C4-2B (cell line): Measurements from ENCODE around the gene STT3B.

ENCODE experiments used
- H3K27ac ChIP-seq: fragments of 450-650 bp; 2 replicates; pipeline ENCODE4 v1.5.1; 2017
- ZFX ChIP-seq: fragments of 450-650 bp; IDR thresholded peaks from 2 replicates; pipeline ENCODE4 v1.6.1; 2017
- TF ChIP-seq, protein P1 (sequence below): fragments of 450-650 bp; conservative IDR thresholded peaks from 2 replicates; pipeline ENCODE4 v1.5.1; 2017; ENCODE audit warnings: mild to moderate bottlenecking

The STT3B gene

DNA sequence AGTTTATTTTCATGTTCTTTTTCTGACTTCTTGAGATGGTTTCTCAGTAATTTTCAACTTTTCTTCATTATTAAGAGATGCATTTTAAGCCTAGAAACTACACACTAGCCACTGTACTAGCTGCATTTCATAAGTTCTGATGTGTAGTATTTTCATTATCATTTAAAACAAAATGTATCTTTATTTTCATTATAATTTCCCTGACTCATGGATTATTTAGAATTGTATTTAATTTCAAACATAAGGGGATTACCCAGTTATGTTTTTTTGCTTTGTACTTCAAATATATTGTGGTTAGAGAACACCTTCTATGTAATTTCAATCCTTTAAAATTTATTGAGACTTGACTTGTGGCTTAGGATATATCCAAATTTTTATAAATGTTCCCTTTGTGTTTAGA, 44.5 kb downstream of the STT3B start:
- TF ChIP-seq ZFX, result no peak
- TF ChIP-seq, protein P1, sequence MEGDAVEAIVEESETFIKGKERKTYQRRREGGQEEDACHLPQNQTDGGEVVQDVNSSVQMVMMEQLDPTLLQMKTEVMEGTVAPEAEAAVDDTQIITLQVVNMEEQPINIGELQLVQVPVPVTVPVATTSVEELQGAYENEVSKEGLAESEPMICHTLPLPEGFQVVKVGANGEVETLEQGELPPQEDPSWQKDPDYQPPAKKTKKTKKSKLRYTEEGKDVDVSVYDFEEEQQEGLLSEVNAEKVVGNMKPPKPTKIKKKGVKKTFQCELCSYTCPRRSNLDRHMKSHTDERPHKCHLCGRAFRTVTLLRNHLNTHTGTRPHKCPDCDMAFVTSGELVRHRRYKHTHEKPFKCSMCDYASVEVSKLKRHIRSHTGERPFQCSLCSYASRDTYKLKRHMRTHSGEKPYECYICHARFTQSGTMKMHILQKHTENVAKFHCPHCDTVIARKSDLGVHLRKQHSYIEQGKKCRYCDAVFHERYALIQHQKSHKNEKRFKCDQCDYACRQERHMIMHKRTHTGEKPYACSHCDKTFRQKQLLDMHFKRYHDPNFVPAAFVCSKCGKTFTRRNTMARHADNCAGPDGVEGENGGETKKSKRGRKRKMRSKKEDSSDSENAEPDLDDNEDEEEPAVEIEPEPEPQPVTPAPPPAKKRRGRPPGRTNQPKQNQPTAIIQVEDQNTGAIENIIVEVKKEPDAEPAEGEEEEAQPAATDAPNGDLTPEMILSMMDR, result no peak

DNA sequence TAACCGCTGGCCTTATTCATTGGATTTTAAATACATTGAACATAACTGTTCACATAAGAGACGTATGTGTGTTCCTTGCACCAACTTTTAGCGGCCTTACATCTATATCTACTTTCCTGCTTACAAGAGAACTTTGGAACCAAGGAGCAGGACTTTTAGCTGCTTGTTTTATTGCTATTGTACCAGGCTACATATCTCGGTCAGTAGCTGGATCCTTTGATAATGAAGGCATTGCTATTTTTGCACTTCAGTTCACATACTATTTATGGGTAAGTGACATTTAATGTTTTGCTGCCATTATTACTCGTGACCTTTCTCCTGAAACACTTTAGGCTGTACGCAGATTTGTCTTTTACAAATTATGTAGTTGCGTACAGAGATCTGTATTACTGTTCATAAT, 47.1 kb downstream of the STT3B start:
- no peak for TF ChIP-seq ZFX
- TF ChIP-seq, protein P1, result no peak

More for the DNA sequence above, 44.5 kb downstream of the STT3B start:
- no peak overlapping the region for H3K27ac ChIP-seq

DNA sequence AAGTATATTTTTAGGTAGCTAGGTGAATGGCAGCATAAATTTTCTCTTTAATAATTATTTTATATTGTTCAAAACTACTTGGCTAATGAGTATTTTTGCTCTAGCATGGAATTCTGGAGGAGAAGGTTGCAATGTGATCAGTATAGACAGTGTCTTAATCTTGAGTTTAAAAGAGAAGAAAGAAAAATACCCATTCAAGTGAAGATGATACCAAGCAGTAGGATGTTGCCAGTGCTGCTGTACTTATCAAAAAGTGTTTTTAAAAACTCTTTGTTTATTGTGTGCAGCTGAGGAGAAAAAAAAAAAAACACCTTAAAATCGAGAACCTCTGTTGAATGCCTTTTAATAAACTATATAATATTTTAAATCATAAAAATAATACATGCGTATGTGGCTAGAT, 47.9 kb downstream of the STT3B start:
- no peak overlapping the region for H3K27ac ChIP-seq
- TF ChIP-seq, protein P1, result no peak
- no peak for TF ChIP-seq ZFX

More for the DNA sequence above, 47.1 kb downstream of the STT3B start:
- H3K27ac ChIP-seq, result no peak overlapping the region

GRCh38 chr3:31581660-31582059, 48.9 kb downstream of the STT3B start:
- TF ChIP-seq, protein P1, result no peak
- TF ChIP-seq ZFX, result no peak
- no peak overlapping the region for H3K27ac ChIP-seq

- TF ChIP-seq, protein P1, result no peak
- no peak for TF ChIP-seq ZFX
- H3K27ac ChIP-seq, result no peak overlapping the region
Measured at GRCh38 chr3:31589228-31589627, 56.5 kb downstream of the STT3B start.

DNA sequence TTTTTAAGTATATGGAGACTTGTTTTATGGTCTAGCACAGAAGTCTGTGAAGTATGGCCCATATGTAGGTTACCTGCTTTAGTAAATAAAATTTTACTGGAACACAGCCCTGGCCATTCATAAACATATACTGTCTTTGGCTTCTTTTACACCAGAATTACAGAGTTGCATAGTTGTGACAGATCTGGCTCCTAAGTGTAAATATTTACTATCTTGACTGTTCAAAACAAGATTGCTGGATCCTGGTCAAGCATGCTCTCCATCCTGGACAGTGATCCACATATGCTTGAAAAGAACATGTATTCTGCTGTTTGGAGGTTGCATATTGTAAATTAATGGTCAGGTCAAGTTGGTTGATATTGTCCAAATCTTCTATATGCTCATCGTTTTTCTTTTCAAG, 57.9 kb downstream of the STT3B start:
- TF ChIP-seq, protein P1, result no peak
- TF ChIP-seq ZFX, result no peak
- no peak overlapping the region for H3K27ac ChIP-seq

GRCh38 chr3:31592764-31593163, 60.0 kb downstream of the STT3B start:
- no peak overlapping the region for H3K27ac ChIP-seq
- TF ChIP-seq, protein P1, result no peak
- no peak for TF ChIP-seq ZFX
